ENCODE measurements around the gene GUCA1A. TPM values are rescaled to one million over a fixed set of nuclear protein-coding genes. Genes with fewer than 3 reads are reported as not detected.

The GUCA1A gene
- total RNA-seq, 1 experiment from 2014 or later = not detected

- no peak for DNase-seq (ENCODE audit: low read depth, low spot score)
- Histone ChIP-seq H3K36me3 (ENCODE audit: control insufficient read depth, insufficient read depth, low read length) (no peaks in the 10 kb centered on the region), H3K27me3 (ENCODE audit: control insufficient read depth, insufficient read depth, low read length) (no peaks in the 10 kb centered on the region), H3K4me1 (ENCODE audit: control insufficient read depth, insufficient read depth, low read length) (0 out of 2 replicates have a peak, but pooled peaks cover 2% of the 10 kb centered on the region), H3K27ac (ENCODE audit: low read length) (no peak overlapping the region), H3K9me3 (ENCODE audit: control insufficient read depth, insufficient read depth, low read depth, low read length) (no peaks in the 10 kb centered on the region), H3K4me3 (ENCODE audit: low read depth in 2 of 2, low read length in 2 of 2) (no peak overlapping the region)
- intact Hi-C loops (cut with micrococcal nuclease; ENCODE audit: unreplicated experiment) = no loop called here
- ChIA-PET CTCF (interaction anchor here (0.9 kb wide), 1 partner anchor 423 kb away, joined by 3 read pairs; no protein-coding TSS in a partner anchor), POLR2A (interaction anchor here (0.6 kb wide), 1 partner anchor 8 kb away, joined by 6 read pairs; no protein-coding TSS in a partner anchor)
- TF ChIP-seq TCF7L2 (IDR thresholded peaks at IDR 0.05; ENCODE audit: low read depth, low read length) (no peak), POLR2AphosphoS5 (IDR thresholded peaks at IDR 0.05; ENCODE audit: low read depth, low read length) (no peak), CTCF (IDR thresholded peaks at IDR 0.05) (no peak), SIN3A (IDR thresholded peaks at IDR 0.05; ENCODE audit: borderline replicate concordance, insufficient read depth, low read depth, low read length) (no peak)
- peak; percentile 51 for ATAC-seq
- in situ Hi-C loops (cut with HindIII; ENCODE audit: low pct_unique_long_range_greater_than_20kb, low sequenced_read_pairs) = no loop called here
- no TSS peak for BruUV-seq (replicated peaks)
Observed at GRCh38 chr6:42124223-42124836, 48.8 kb upstream of the GUCA1A start.

DNA sequence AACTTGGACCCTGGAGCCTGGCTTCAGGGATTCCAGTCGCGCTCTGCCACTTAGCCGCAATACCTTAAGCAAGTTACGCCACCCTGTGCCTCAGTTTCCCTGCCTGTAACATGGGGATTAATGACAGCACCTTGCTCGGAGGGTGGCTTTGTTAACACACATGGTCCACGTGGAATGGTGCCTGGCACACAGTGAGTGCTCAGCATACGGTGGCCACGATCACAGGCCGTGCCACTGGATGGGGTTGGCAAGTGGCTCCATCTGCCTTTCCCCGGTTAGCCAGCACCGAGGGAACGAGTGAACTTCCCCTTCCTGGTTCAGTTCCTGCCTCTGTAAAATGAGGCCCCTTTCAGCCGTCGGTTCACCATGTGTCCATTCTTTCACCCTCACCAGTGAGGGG, 47.9 kb upstream of the GUCA1A start:
- CTCF ChIA-PET = no interaction called here
- no peaks in the 10 kb centered on the region for H3K36me3 ChIP-seq (ENCODE audit: control insufficient read depth, insufficient read depth, low read length)
- no TSS peak for BruUV-seq (replicated peaks)
- TF ChIP-seq CTCF (IDR thresholded peaks at IDR 0.05) (no peak), TCF7L2 (IDR thresholded peaks at IDR 0.05; ENCODE audit: low read depth, low read length) (no peak)
- ATAC-seq = no peak
- H3K4me1 ChIP-seq (ENCODE audit: control insufficient read depth, insufficient read depth, low read length) = 0 out of 2 replicates have a peak, but pooled peaks cover 2% of the 10 kb centered on the region
- POLR2A ChIA-PET = no interaction called here
- no peak overlapping the region for H3K27ac ChIP-seq (ENCODE audit: low read length)
- in situ Hi-C loops (cut with HindIII; ENCODE audit: low pct_unique_long_range_greater_than_20kb, low sequenced_read_pairs) = no loop called here
- intact Hi-C loops (cut with micrococcal nuclease; ENCODE audit: unreplicated experiment) = no loop called here
- no peak overlapping the region for H3K4me3 ChIP-seq (ENCODE audit: low read depth in 2 of 2, low read length in 2 of 2)
- no peaks in the 10 kb centered on the region for H3K9me3 ChIP-seq (ENCODE audit: control insufficient read depth, insufficient read depth, low read depth, low read length)
- no peak for DNase-seq (ENCODE audit: low read depth, low spot score)
- H3K27me3 ChIP-seq (ENCODE audit: control insufficient read depth, insufficient read depth, low read length) = no peaks in the 10 kb centered on the region

GRCh38 chr6:42125663-42126062, 47.5 kb upstream of the GUCA1A start:
- Histone ChIP-seq H3K4me1 (ENCODE audit: control insufficient read depth, insufficient read depth, low read length) (0 out of 2 replicates have a peak, but pooled peaks cover 2% of the 10 kb centered on the region), H3K27ac (ENCODE audit: low read length) (no peak overlapping the region), H3K9me3 (ENCODE audit: control insufficient read depth, insufficient read depth, low read depth, low read length) (no peaks in the 10 kb centered on the region), H3K4me3 (ENCODE audit: low read depth in 2 of 2, low read length in 2 of 2) (no peak overlapping the region), H3K36me3 (ENCODE audit: control insufficient read depth, insufficient read depth, low read length) (no peaks in the 10 kb centered on the region), H3K27me3 (ENCODE audit: control insufficient read depth, insufficient read depth, low read length) (no peaks in the 10 kb centered on the region)
- ChIA-PET CTCF (no interaction called here), POLR2A (no interaction called here)
- BruUV-seq (replicated peaks) = no TSS peak
- in situ Hi-C loops (cut with HindIII; ENCODE audit: low pct_unique_long_range_greater_than_20kb, low sequenced_read_pairs) (no loop called here), intact Hi-C loops (cut with micrococcal nuclease; ENCODE audit: unreplicated experiment) (no loop called here)
- ATAC-seq (no peak), DNase-seq (ENCODE audit: low read depth, low spot score) (no peak)
- TF ChIP-seq REST (IDR thresholded peaks at IDR 0.05; ENCODE audit: insufficient read depth in 1 of 2, low read depth in 2 of 2, low read length in 1 of 2) = no peak
- no peak for TF ChIP-seq POLR2AphosphoS5 (IDR thresholded peaks at IDR 0.05; ENCODE audit: low read depth, low read length)
- TF ChIP-seq TCF7L2 (IDR thresholded peaks at IDR 0.05; ENCODE audit: low read depth, low read length) = no peak
- TF ChIP-seq SIN3A (IDR thresholded peaks at IDR 0.05; ENCODE audit: borderline replicate concordance, insufficient read depth, low read depth, low read length) = no peak
- no peak for TF ChIP-seq CTCF (IDR thresholded peaks at IDR 0.05)

Measured in Panc1 (cell line).